22Rv1 (cell line): ENCODE measurements around the gene ZNF827.

Experiments
- H3K27ac ChIP-seq: fragments of 450-650 bp; 2 replicates; pipeline ENCODE4 v1.5.1; 2017
- CTCF ChIP-seq: fragments of 450-650 bp; IDR thresholded peaks from 2 replicates; pipeline ENCODE4 v1.5.1; 2017; ENCODE audit warnings: mild to moderate bottlenecking
- ZFX ChIP-seq: fragments of 450-650 bp; IDR thresholded peaks from 2 replicates; pipeline ENCODE4 v1.6.1; 2017; ENCODE audit warnings: antibody characterized with exemption, borderline replicate concordance

The ZNF827 gene

DNA sequence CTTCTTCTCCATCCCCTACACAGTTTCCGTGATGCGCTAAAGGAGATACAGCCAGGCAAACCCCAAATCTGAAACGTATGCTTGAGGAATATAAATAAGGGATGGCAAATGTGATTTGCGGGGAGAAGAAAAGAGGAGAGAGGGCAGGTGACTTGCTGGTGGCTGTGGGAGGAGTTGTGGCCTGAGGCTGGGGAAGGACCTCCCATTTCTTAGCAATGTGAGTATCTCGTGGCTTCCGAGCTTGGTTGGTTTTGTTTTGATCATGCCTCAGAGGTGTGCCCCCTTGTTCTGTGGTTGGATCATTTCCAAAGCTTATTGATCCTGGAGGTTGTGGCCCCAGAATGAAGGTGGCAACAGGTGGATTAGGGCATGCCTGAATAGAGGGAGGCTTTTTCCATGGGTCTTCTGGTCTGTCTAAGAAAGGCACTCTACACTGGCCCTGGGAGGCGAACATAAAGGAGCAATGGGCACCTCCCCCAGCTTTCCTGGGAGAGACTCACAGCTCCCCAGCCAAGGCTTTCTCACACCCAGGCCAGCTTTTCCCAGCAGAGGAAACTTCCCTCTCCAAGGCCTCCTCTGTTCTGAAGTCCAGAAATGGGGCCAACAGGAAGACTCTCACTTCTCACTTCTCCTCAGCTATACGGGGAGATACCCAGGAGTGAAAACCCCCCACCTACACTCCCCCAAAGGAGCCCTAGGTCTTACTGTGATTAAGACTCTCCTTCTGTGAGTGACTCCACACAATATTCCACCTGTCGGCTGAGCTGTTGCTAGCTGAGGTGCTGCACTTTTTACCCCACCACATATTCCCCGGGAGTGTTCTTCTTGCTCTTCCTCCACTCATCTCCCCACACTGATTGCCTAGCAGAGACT, 218.6 kb downstream of the ZNF827 start:
- no peak overlapping the region for H3K27ac ChIP-seq
- TF ChIP-seq CTCF (no peak), ZFX (no peak)

DNA sequence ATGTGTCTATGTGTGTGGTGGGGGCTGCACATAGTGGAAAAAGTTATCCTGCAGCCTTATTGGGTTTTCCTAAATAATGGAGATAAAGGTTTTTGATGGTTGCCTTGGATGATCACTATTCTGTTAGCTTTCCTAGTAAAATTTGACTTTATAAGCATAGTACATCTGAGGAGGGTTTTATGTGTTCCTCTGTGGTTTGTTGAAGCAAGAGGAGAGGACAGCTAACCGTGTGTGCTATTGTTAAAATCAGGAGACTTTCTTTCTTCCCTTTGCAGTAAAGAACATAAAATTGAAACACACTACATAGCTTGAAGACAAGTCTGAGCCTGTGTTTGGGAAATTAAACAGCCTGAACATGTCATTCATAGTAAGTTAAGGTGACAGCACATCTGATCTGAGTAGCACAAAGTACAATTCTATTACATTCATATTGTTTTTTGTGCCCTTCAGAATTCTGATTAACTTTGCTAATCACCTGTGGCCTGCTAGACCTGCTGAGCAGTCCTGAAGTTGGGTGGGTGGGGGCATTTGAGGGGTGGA, 221.9 kb downstream of the ZNF827 start:
- H3K27ac ChIP-seq, result no peak overlapping the region

GRCh38 chr4:145716200-145716599, 222.4 kb downstream of the ZNF827 start:
- no peak overlapping the region for H3K27ac ChIP-seq
- TF ChIP-seq ZFX, result no peak
- TF ChIP-seq CTCF, result no peak

More for the DNA sequence above, 221.9 kb downstream of the ZNF827 start:
- TF ChIP-seq CTCF, result no peak
- no peak for TF ChIP-seq ZFX

DNA sequence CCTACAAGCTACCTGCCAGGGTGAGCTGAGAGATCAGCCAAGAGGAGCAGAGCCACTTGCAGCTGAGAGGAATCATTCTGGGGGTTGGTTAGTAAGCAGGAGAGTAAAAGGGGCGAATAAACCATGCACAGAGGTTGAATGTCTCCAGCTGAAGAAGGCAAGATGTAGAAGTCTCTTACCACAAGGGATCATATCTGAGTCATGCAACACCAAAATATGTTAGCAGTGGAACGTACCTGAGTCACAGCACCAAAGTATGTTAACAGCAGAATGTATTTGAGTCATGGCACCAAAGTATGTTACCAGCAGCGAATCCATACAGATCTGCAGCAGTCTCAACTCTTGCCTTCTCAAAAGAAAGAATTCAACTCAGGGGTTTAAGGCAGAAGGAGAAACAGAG, 228.8 kb downstream of the ZNF827 start:
- H3K27ac ChIP-seq, result no peak overlapping the region
- TF ChIP-seq CTCF, result no peak

DNA sequence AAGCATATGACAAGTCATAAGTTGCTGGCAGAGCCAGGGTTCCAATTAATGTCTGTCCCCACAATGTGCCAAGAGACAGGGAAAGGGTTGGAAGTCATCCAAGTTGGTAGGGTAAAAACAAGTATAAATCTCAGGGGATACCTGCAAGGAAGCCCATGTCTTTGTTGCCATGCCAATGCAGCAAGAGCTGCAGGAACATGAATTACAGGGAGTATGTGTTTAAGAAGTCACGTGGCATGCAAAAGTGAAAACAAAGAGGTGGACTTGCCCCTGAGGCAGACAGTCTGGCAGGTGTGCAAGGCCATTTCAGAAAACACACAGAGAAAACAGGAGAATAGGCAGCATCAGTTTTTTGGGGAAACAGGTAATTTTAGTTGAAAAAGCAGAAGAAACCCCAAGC, 229.3 kb downstream of the ZNF827 start:
- TF ChIP-seq CTCF (no peak), ZFX (no peak)
- H3K27ac ChIP-seq, result no peak overlapping the region
